K562 (cell line): ENCODE results near the gene OR10A3. TPM values are rescaled to one million over a fixed set of nuclear protein-coding genes. Genes with fewer than 3 reads are reported as not detected.

Source experiments
- ATAC-seq: fragments of 200-7000 bp; cut with Tn5 transposase; 3 replicates; pipeline ENCODE4 v1.9.1; 2020; ENCODE audit warnings: moderate library complexity
- BruUV-seq: library from RNA; stranded (reverse); fragments of 400-500 nt; replicated peaks from 2 replicates; lab custom pipeline; 2021; lab: Mats Ljungman, UMichigan
- CTCF ChIA-PET: fragments of 300-600 bp; formaldehyde crosslinking; extraction: SDS; loops from one replicate; lab custom pipeline; 2021; ENCODE audit warnings: low intra/inter-chr PET ratio; lab: Yijun Ruan, JAX
- POLR2A ChIA-PET: fragments of 300-600, 350-650 bp; sonication (Branson Sonifier 250); formaldehyde crosslinking; extraction: SDS; loops from one replicate; lab custom pipeline; 2021; ENCODE audit warnings: antibody characterized with exemption, inconsistent platforms; lab: Yijun Ruan, JAX
- DNase-seq, 4 experiments: peaks; one replicate each; pipeline versions ENCODE4 v3.0.0 to v3.0.0-alpha.2; 2011 to 2018; ENCODE audit warnings: low spot score in 3 of 4, mixed read lengths in 3 of 4; ENCODE audit errors: extremely low read depth in 1 of 4
- FAIRE-seq: peaks from 2 replicates; lab custom pipeline; 2011; peaks lifted over from hg19 to GRCh38; lab: Jason Lieb, UNC
- H2AFZ ChIP-seq: 2 replicates; pipeline ENCODE4 v1.6.0; 2011; ENCODE audit warnings: low read depth, low read length, control low read depth, inconsistent platforms
- H3K27ac ChIP-seq: fragments of 200-600 bp; 3 replicates; pipeline ENCODE4 v1.8.0; 2011; ENCODE audit warnings: low read depth, mild to moderate bottlenecking, control low read depth, inconsistent platforms, low read length, moderate library complexity, mixed read lengths; ENCODE audit errors: extremely low read depth
- H3K27me3 ChIP-seq, 2 experiments: fragments of 300-600 bp in 1 of 2; 2 replicates in 1 of 2; 3 replicates in 1 of 2; pipeline versions ENCODE4 v1.6.0 to v1.8.0; 2011; ENCODE audit warnings: inconsistent platforms in 2 of 2, low read length in 2 of 2, mild to moderate bottlenecking in 1 of 2, mixed read lengths in 1 of 2, moderate library complexity in 1 of 2; ENCODE audit not compliant: control insufficient read depth in 2 of 2, insufficient read depth in 2 of 2
- H3K36me3 ChIP-seq: fragments of 300-600 bp; 3 replicates; pipeline ENCODE4 v1.8.0; 2011; ENCODE audit warnings: mild to moderate bottlenecking, low read length, inconsistent platforms; ENCODE audit not compliant: control insufficient read depth, insufficient read depth
- H3K4me1 ChIP-seq, 2 experiments: fragments of 200-600 bp in 1 of 2; replicated peaks in 1 of 2; 2 replicates in 1 of 2; 3 replicates in 1 of 2; pipeline versions ENCODE4 v1.5.1 to v1.8.0; 2011; ENCODE audit warnings: inconsistent platforms in 2 of 2, low read length in 2 of 2, mild to moderate bottlenecking in 1 of 2, mixed read lengths in 1 of 2, moderate library complexity in 1 of 2; ENCODE audit not compliant: control insufficient read depth in 2 of 2, insufficient read depth in 2 of 2
- H3K4me2 ChIP-seq: 2 replicates; pipeline ENCODE4 v1.6.1; 2011; ENCODE audit warnings: low read length, control low read depth, inconsistent platforms, mixed read lengths; ENCODE audit not compliant: insufficient read depth
- H3K4me3 ChIP-seq: fragments of 200-600 bp; sonication (generic), shearing (Covaris generic); 2 replicates; pipeline ENCODE4 v1.5.1; 2016; ENCODE audit warnings: control low read depth, inconsistent platforms
- H3K79me2 ChIP-seq: fragments of 200-600 bp; 3 replicates; pipeline ENCODE4 v1.8.0; 2011; ENCODE audit warnings: low read length, inconsistent platforms; ENCODE audit not compliant: control insufficient read depth, insufficient read depth
- H3K9ac ChIP-seq, 2 experiments: 2 replicates each; pipeline versions ENCODE4 v1.6.0 to v1.6.1; 2011; ENCODE audit warnings: low read depth in 2 of 2, low read length in 2 of 2, control low read depth in 1 of 2, inconsistent platforms in 1 of 2, mild to moderate bottlenecking in 1 of 2, mixed read lengths in 1 of 2; ENCODE audit not compliant: insufficient read depth in 1 of 2
- H3K9me1 ChIP-seq: one replicate; pipeline ENCODE4 v1.6.0; 2011; ENCODE audit warnings: inconsistent platforms, mild to moderate bottlenecking, low read length, moderate library complexity; ENCODE audit not compliant: control insufficient read depth, insufficient read depth
- H3K9me3 ChIP-seq: replicated peaks from 2 replicates; pipeline ENCODE4 v1.5.1; 2011; ENCODE audit warnings: low read depth, low read length, inconsistent platforms; ENCODE audit not compliant: control insufficient read depth, insufficient read depth
- H4K20me1 ChIP-seq: replicated peaks from 2 replicates; pipeline ENCODE4 v1.6.1; 2011; ENCODE audit warnings: low read length, inconsistent platforms, mixed read lengths; ENCODE audit not compliant: control insufficient read depth, insufficient read depth
- EHMT2 ChIP-seq: fragments of 450-650 bp; IDR thresholded peaks from 2 replicates; pipeline ENCODE4 v1.6.1; 2018; ENCODE audit warnings: antibody characterized with exemption
- HLTF ChIP-seq: fragments of 450-650 bp; IDR thresholded peaks from 2 replicates; pipeline ENCODE4 v1.6.1; 2016
- HNRNPL ChIP-seq: fragments of 200-400 bp; formaldehyde crosslinking; IDR thresholded peaks from 2 replicates; pipeline ENCODE4 v1.6.1; 2017; ENCODE audit warnings: low read depth, mild to moderate bottlenecking, low read length
- ILK ChIP-seq: fragments of 450-650 bp; IDR thresholded peaks from 2 replicates; pipeline ENCODE4 v1.6.1; 2016; ENCODE audit warnings: missing genetic modification characterization, low read depth, mild to moderate bottlenecking, missing compliant biosample characterization, moderate library complexity, borderline replicate concordance
- JUNB ChIP-seq: fragments of 450-650 bp; formaldehyde crosslinking; conservative IDR thresholded peaks from 2 replicates; pipeline ENCODE4 v1.4.0; 2020; ENCODE audit warnings: mild to moderate bottlenecking
- KDM4B ChIP-seq, 2 experiments: fragments of 450-650 bp in 1 of 2; sonication (generic) in 1 of 2; IDR thresholded peaks; 2 replicates each; pipeline ENCODE4 v1.6.1; 2016 to 2017; ENCODE audit warnings: borderline replicate concordance in 2 of 2, antibody characterized with exemption in 1 of 2, low read depth in 1 of 2, mild to moderate bottlenecking in 1 of 2
- L3MBTL2 ChIP-seq: fragments of 450-650 bp; IDR thresholded peaks from 2 replicates; pipeline ENCODE4 v1.6.1; 2016; ENCODE audit warnings: mild to moderate bottlenecking, moderate library complexity
- LARP7 ChIP-seq: fragments of 450-650 bp; IDR thresholded peaks from 2 replicates; pipeline ENCODE4 v1.6.1; 2016
- NONO ChIP-seq, 2 experiments: fragments of 200-400 bp in 1 of 2; fragments of 450-650 bp in 1 of 2; formaldehyde crosslinking in 1 of 2; IDR thresholded peaks; 2 replicates each; pipeline ENCODE4 v1.6.1; 2017; ENCODE audit warnings: low read depth in 2 of 2, mild to moderate bottlenecking in 2 of 2, moderate library complexity in 2 of 2, low read length in 1 of 2
- NR2C2 ChIP-seq, 2 experiments: fragments of 200-800 bp in 1 of 2; sonication (Bioruptor generic) in 1 of 2; sonication (generic) in 1 of 2; formaldehyde crosslinking in 1 of 2; IDR thresholded peaks; 2 replicates each; pipeline versions ENCODE4 v1.6.1 to v1.8.0; 2016 to 2022; ENCODE audit warnings: mild to moderate bottlenecking in 1 of 2, missing compliant biosample characterization in 1 of 2, missing genetic modification characterization in 1 of 2, missing genetic modification reagents in 1 of 2
- NRF1 ChIP-seq, 2 experiments: fragments of 450-650 bp; IDR thresholded peaks in 1 of 2; conservative IDR thresholded peaks in 1 of 2; 2 replicates each; pipeline ENCODE4 v1.6.1; 2014; ENCODE audit warnings: mild to moderate bottlenecking in 2 of 2
- OTX1 ChIP-seq: fragments of 450-650 bp; formaldehyde crosslinking; IDR thresholded peaks from 2 replicates; pipeline ENCODE4 v1.4.0; 2022; ENCODE audit warnings: mild to moderate bottlenecking
- RBFOX2 ChIP-seq: fragments of 200-400 bp; formaldehyde crosslinking; IDR thresholded peaks from 2 replicates; pipeline ENCODE4 v1.6.1; 2017; ENCODE audit warnings: low read depth, mild to moderate bottlenecking, low read length, moderate library complexity
- TAL1 ChIP-seq: fragments of 450-650 bp; IDR thresholded peaks from 2 replicates; pipeline ENCODE4 v1.6.1; 2016; ENCODE audit warnings: mild to moderate bottlenecking
- ZBED1 ChIP-seq: IDR thresholded peaks from 2 replicates; pipeline ENCODE4 v1.6.1; 2014
- ZNF239 ChIP-seq: fragments of 250-450 bp; sonication (Bioruptor Pico); IDR thresholded peaks from 2 replicates; pipeline ENCODE4 v1.4.0; 2020; ENCODE audit warnings: mild to moderate bottlenecking
- WGBS: fragments of 100-300 bp; shearing (Covaris generic); methylation state at CpG from one replicate; pipeline ENCODE4 v1.1.6; 2016; ENCODE audit warnings: low coverage, mixed read lengths; ENCODE audit not compliant: insufficient coverage; ENCODE audit errors: missing lambda C conversion rate; 5-methylcytosine and 5-hydroxymethylcytosine counted together
- in situ Hi-C: fragments of 300-500 bp; cut with MboI; formaldehyde crosslinking; loops from 4 replicates; pipeline ENCODE4 v1.15.0; 2018; ENCODE audit warnings: inconsistent platforms, mixed read lengths
- intact Hi-C: fragments of 100-400 bp; cut with micrococcal nuclease; formaldehyde crosslinking; loops from 2 replicates; pipeline ENCODE4 v1.14.2; 2022
- polyA plus RNA-seq, 8 experiments: library from polyadenylated mRNA; depleted of rRNA in 4 of 8; stranded (reverse) in 5 of 8; unstranded in 3 of 8; fragments of >200 nt; fragmentation: Nextera tagmentation in 2 of 8; fragmentation: Illumina TruSeq in 1 of 8; extraction: Ambion mirVana in 2 of 8; extraction: Trizol in 1 of 8; gene quantifications; 2 replicates each; pipeline versions ENCODE4 v1.2.1 to v1.2.3, GENCODE V29; 2011 to 2014; ENCODE audit warnings: inconsistent platforms in 1 of 8, missing spikeins in 1 of 8
- total RNA-seq, 7 experiments: library from RNA; depleted of rRNA in 6 of 7; stranded (reverse); fragments of >200 nt in 6 of 7; fragmentation: Illumina TruSeq in 2 of 7; extraction: Trizol in 2 of 7; gene quantifications; 2 replicates each; pipeline versions ENCODE4 v1.2.1 to v1.2.3, GENCODE V29; 2011 to 2021; ENCODE audit warnings: low replicate concordance in 1 of 7
- TF ChIP-seq, protein P1 (sequence below): fragments of 250-450 bp; sonication (Bioruptor Pico); IDR thresholded peaks from 2 replicates; pipeline ENCODE4 v1.4.0; 2020; ENCODE audit warnings: mild to moderate bottlenecking, moderate library complexity

The OR10A3 gene
- total and polyA plus RNA-seq, 9 of the 15 experiments (the other 6 are each of a cell fraction or from before 2014, with no cell fraction given), result not detected

DNA sequence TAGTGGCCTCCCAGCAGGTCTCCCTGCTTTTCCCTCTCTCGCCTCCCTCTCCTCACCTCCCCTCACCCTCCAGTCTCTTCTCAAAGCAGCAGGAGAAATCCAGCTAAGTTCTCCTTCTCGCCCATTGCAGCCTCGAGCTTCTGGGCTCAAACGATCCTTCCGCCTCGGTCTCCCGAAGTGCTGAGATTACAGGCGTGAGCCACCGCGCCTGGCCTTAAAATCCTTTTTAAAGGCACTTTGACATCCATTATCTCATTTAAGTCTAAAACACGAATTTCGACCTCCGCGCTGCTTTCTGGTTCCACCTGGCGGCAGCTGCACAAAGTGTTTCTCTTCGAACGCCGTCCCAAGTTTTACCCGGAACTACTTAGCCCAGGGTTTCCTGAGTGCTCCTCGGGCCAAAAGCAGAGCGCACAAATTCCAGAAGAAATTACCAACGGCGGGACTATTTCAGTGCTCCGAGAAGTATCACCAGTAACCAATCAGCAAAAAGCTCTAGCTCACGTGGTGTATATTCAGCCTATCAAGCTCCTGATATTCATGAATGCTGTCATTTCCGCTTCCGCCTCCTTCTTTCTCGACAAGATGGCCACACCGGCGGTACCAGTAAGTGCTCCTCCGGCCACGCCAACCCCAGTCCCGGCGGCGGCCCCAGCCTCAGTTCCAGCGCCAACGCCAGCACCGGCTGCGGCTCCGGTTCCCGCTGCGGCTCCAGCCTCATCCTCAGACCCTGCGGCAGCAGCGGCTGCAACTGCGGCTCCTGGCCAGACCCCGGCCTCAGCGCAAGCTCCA is 45.5 kb upstream of the OR10A3 start, which contains the start of gene EIF3F:
Gene EIF3F (plus strand): TSS at position 570 of the 792 bp plus-strand sequence. CDS start 16 bp downstream, at position 586.
- no TSS peak for BruUV-seq
- in situ Hi-C loops, result no loop called here
- TF ChIP-seq NONO (IDR thresholded peaks at IDR 0.05; ENCODE audit: low read depth in 2 of 2, low read length in 1 of 2), result no peak
- TF ChIP-seq JUNB (CRISPR knock-in tag), result no peak
- TF ChIP-seq LARP7, result peak; percentile 89
- TF ChIP-seq RBFOX2, result peak; percentile 86
- TF ChIP-seq NR2C2 (CRISPR knock-in tag; IDR thresholded peaks at IDR 0.05), result peak; percentile 94
- peak; percentile 95 for TF ChIP-seq NR2C2 (tag; IDR thresholded peaks at IDR 0.05)
- TF ChIP-seq KDM4B (IDR thresholded peaks at IDR 0.05; ENCODE audit: borderline replicate concordance in 2 of 2, low read depth in 1 of 2), result 0 out of 4 replicates have a peak, but pooled peaks of 1 of the 2 experiments have one; percentile 64
- TF ChIP-seq OTX1, result peak; percentile 50; the same call in 1 of the 2 replicates
- TF ChIP-seq, protein P1, sequence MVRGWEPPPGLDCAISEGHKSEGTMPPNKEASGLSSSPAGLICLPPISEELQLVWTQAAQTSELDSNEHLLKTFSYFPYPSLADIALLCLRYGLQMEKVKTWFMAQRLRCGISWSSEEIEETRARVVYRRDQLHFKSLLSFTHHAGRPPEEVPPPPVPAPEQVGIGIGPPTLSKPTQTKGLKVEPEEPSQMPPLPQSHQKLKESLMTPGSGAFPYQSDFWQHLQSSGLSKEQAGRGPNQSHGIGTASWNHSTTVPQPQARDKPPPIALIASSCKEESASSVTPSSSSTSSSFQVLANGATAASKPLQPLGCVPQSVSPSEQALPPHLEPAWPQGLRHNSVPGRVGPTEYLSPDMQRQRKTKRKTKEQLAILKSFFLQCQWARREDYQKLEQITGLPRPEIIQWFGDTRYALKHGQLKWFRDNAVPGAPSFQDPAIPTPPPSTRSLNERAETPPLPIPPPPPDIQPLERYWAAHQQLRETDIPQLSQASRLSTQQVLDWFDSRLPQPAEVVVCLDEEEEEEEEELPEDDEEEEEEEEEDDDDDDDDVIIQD (CRISPR knock-in tag), result 0 out of 2 replicates have a peak, but pooled peaks have one; percentile 62
- TF ChIP-seq HLTF, result no peak
- no peak for TF ChIP-seq HNRNPL
- no peak for TF ChIP-seq ZBED1
- TF ChIP-seq NRF1 (conservative IDR thresholded peaks at IDR 0.05 in 1 of 2, IDR thresholded peaks at IDR 0.05 in 1 of 2), result no peak; a peak in 2 of 4 replicates
- no peak; the same call in 1 of the 2 replicates for TF ChIP-seq ZNF239 (CRISPR knock-in tag)
- TF ChIP-seq EHMT2, result peak; percentile 8
- TF ChIP-seq TAL1, result no peak
- peak; percentile 70 for TF ChIP-seq L3MBTL2
- TF ChIP-seq ILK (tag), result no peak

More for the DNA sequence above, 45.5 kb upstream of the OR10A3 start, which contains the start of gene EIF3F:
- H3K4me1 ChIP-seq, result peaks cover 0 to 10% of the 10 kb centered on the region in 2 experiments; a peak in 3 of 5 replicates
- peaks cover 39% of the 10 kb centered on the region for H3K79me2 ChIP-seq
- FAIRE-seq (peak; percentile 99), ATAC-seq (peak; percentile 99), DNase-seq (peak; percentile 94 to 98 (median 96))
- H3K9ac ChIP-seq, result peak within 1 kb of the TSS; percentile 74 to 90
- H3K4me2 ChIP-seq, result peak within 1 kb of the TSS; percentile 88
- H3K9me1 ChIP-seq, result no peaks in the 10 kb centered on the region
- WGBS, result under 1% methylated on average over 42 of the region's 47 CpGs
- no peaks in the 10 kb centered on the region; the same call in 1 of the 2 replicates for H4K20me1 ChIP-seq
- H3K36me3 ChIP-seq, result peaks cover 38% of the 10 kb centered on the region
- peak within 1 kb of the TSS; percentile 53 for H3K4me3 ChIP-seq
- no peaks in the 10 kb centered on the region for H3K9me3 ChIP-seq
- POLR2A ChIA-PET, result interaction anchor here (0.6 to 1.4 kb wide), 10 partner anchors 9 to 1142 kb away, joined by 3 to 9 read pairs (median 3); no protein-coding TSS in a partner anchor
- H2AFZ ChIP-seq, result peak within 1 kb of the TSS; percentile 99
- no peaks in the 10 kb centered on the region; a peak in 1 of 5 replicates for H3K27me3 ChIP-seq
- peak within 1 kb of the TSS; percentile 64 for H3K27ac ChIP-seq
- intact Hi-C loops, result loop anchor here (1.0 kb wide), 1 partner anchor 95 kb away; no protein-coding TSS in a partner anchor
- CTCF ChIA-PET, result interaction anchor here (0.6 to 1.9 kb wide), 3 partner anchors 94 to 973 kb away, joined by 3 to 8 read pairs (median 5); no protein-coding TSS in a partner anchor
